ENCODE data around the gene APAF1.

Gene APAF1

GRCh38 chr12:98724384-98725155, 79.5 kb downstream of the APAF1 start:
- Histone ChIP-seq H3K4me1 (ENCODE audit: control insufficient read depth in 2 of 2, insufficient read depth in 2 of 2, low read length in 2 of 2) (no peaks in the 10 kb centered on the region), H3K9ac (ENCODE audit: low read depth in 1 of 2, low read length in 2 of 2) (no peak overlapping the region), H3K4me3 (ENCODE audit: low read length in 2 of 2) (no peak overlapping the region), H3K36me3 (ENCODE audit: control insufficient read depth in 2 of 2, insufficient read depth in 2 of 2, low read length in 2 of 2) (peaks cover 46% of the 10 kb centered on the region in 2 donors), H3K27ac (ENCODE audit: low read depth in 2 of 2, low read length in 2 of 2) (no peak overlapping the region), H3K27me3 (ENCODE audit: control insufficient read depth in 2 of 2, insufficient read depth in 2 of 2, low read length in 2 of 2) (no peaks in the 10 kb centered on the region), H3K9me3 (ENCODE audit: control insufficient read depth in 2 of 2, low read length in 2 of 2) (no peaks in the 10 kb centered on the region)

- Histone ChIP-seq H3K4me1 (ENCODE audit: control insufficient read depth in 2 of 2, insufficient read depth in 2 of 2, low read length in 2 of 2) (no peaks in the 10 kb centered on the region), H3K27me3 (ENCODE audit: control insufficient read depth in 2 of 2, insufficient read depth in 2 of 2, low read length in 2 of 2) (no peaks in the 10 kb centered on the region), H3K9me3 (ENCODE audit: control insufficient read depth in 2 of 2, low read length in 2 of 2) (no peaks in the 10 kb centered on the region), H3K36me3 (ENCODE audit: control insufficient read depth in 2 of 2, insufficient read depth in 2 of 2, low read length in 2 of 2) (peaks cover 52% of the 10 kb centered on the region in 2 donors), H3K4me3 (ENCODE audit: low read length in 2 of 2) (no peak overlapping the region), H3K9ac (ENCODE audit: low read depth in 1 of 2, low read length in 2 of 2) (no peak overlapping the region), H3K27ac (ENCODE audit: low read depth in 2 of 2, low read length in 2 of 2) (no peak overlapping the region)
Observed at GRCh38 chr12:98725476-98726247, 80.6 kb downstream of the APAF1 start.

DNA sequence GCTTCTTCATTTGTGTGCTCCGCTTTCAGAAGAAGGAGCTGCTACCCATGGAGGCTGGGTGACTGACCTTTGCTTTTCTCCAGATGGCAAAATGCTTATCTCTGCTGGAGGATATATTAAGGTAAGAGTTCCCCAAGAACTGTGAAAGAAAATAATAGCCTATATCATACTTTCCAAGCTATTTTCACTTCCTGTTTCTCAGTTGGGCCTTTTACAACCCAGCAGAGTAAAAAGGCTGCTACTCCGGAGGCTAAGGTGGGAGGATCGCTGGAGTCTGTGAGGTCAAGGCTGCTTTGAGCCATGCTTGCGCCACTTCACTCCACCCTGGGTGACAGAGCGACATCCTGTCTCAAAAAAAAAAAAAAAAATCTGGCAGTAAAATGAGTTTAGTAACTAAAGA, 82.1 kb downstream of the APAF1 start:
- Histone ChIP-seq H3K9ac (ENCODE audit: low read depth in 1 of 2, low read length in 2 of 2) (no peak overlapping the region), H3K4me3 (ENCODE audit: low read length in 2 of 2) (no peak overlapping the region), H3K36me3 (ENCODE audit: control insufficient read depth in 2 of 2, insufficient read depth in 2 of 2, low read length in 2 of 2) (peaks cover 52 to 59% of the 10 kb centered on the region in 2 donors), H3K27me3 (ENCODE audit: control insufficient read depth in 2 of 2, insufficient read depth in 2 of 2, low read length in 2 of 2) (no peaks in the 10 kb centered on the region), H3K9me3 (ENCODE audit: control insufficient read depth in 2 of 2, low read length in 2 of 2) (no peaks in the 10 kb centered on the region), H3K27ac (ENCODE audit: low read depth in 2 of 2, low read length in 2 of 2) (no peak overlapping the region), H3K4me1 (ENCODE audit: control insufficient read depth in 2 of 2, insufficient read depth in 2 of 2, low read length in 2 of 2) (no peaks in the 10 kb centered on the region)

GRCh38 chr12:98730412-98730811, 85.3 kb downstream of the APAF1 start:
- peaks cover 51 to 52% of the 10 kb centered on the region in 2 donors for H3K36me3 ChIP-seq (ENCODE audit: control insufficient read depth in 2 of 2, insufficient read depth in 2 of 2, low read length in 2 of 2)
- H3K9me3 ChIP-seq (ENCODE audit: control insufficient read depth in 2 of 2, low read length in 2 of 2): no peaks in the 10 kb centered on the region
- no peak overlapping the region for H3K9ac ChIP-seq (ENCODE audit: low read depth in 1 of 2, low read length in 2 of 2)
- no peak overlapping the region for H3K27ac ChIP-seq (ENCODE audit: low read depth in 2 of 2, low read length in 2 of 2)
- no peaks in the 10 kb centered on the region for H3K27me3 ChIP-seq (ENCODE audit: control insufficient read depth in 2 of 2, insufficient read depth in 2 of 2, low read length in 2 of 2)
- no peak overlapping the region for H3K4me3 ChIP-seq (ENCODE audit: low read length in 2 of 2)
- no peaks in the 10 kb centered on the region for H3K4me1 ChIP-seq (ENCODE audit: control insufficient read depth in 2 of 2, insufficient read depth in 2 of 2, low read length in 2 of 2)

DNA sequence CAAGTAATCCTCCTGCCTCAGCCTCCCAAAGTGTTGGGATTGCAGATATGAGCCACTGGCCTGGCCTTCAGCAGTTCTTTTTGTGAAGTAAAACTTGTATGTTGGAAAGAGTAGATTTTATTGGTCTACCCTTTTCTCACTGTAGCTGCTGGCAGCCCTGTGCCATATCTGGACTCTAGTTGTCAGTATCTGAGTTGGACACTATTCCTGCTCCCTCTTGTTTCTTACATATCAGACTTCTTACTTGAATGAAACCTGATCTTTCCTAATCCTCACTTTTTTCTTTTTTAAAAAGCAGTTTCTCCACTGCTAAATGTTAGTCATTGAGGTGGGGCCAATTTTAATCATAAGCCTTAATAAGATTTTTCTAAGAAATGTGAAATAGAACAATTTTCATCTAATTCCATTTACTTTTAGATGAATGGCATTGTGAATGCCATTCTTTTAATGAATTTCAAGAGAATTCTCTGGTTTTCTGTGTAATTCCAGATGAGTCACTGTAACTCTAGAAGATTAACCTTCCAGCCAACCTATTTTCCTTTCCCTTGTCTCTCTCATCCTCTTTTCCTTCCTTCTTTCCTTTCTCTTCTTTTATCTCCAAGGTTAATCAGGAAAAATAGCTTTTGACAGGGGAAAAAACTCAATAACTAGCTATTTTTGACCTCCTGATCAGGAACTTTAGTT, 88.7 kb downstream of the APAF1 start:
- Histone ChIP-seq H3K36me3 (ENCODE audit: control insufficient read depth in 2 of 2, insufficient read depth in 2 of 2, low read length in 2 of 2) (peaks cover 32 to 36% of the 10 kb centered on the region in 2 donors), H3K4me3 (ENCODE audit: low read length in 2 of 2) (no peak overlapping the region), H3K9me3 (ENCODE audit: control insufficient read depth in 2 of 2, low read length in 2 of 2) (no peaks in the 10 kb centered on the region), H3K27me3 (ENCODE audit: control insufficient read depth in 2 of 2, insufficient read depth in 2 of 2, low read length in 2 of 2) (no peaks in the 10 kb centered on the region), H3K4me1 (ENCODE audit: control insufficient read depth in 2 of 2, insufficient read depth in 2 of 2, low read length in 2 of 2) (no peaks in the 10 kb centered on the region), H3K9ac (ENCODE audit: low read depth in 1 of 2, low read length in 2 of 2) (no peak overlapping the region), H3K27ac (ENCODE audit: low read depth in 2 of 2, low read length in 2 of 2) (no peak overlapping the region)

- peaks cover 20 to 22% of the 10 kb centered on the region in 2 donors for H3K36me3 ChIP-seq (ENCODE audit: control insufficient read depth in 2 of 2, insufficient read depth in 2 of 2, low read length in 2 of 2)
- H3K9ac ChIP-seq (ENCODE audit: low read depth in 1 of 2, low read length in 2 of 2): no peak overlapping the region
- H3K9me3 ChIP-seq (ENCODE audit: control insufficient read depth in 2 of 2, low read length in 2 of 2): no peaks in the 10 kb centered on the region
- H3K4me3 ChIP-seq (ENCODE audit: low read length in 2 of 2): no peak overlapping the region
- no peak overlapping the region for H3K27ac ChIP-seq (ENCODE audit: low read depth in 2 of 2, low read length in 2 of 2)
- no peaks in the 10 kb centered on the region for H3K4me1 ChIP-seq (ENCODE audit: control insufficient read depth in 2 of 2, insufficient read depth in 2 of 2, low read length in 2 of 2)
- no peaks in the 10 kb centered on the region for H3K27me3 ChIP-seq (ENCODE audit: control insufficient read depth in 2 of 2, insufficient read depth in 2 of 2, low read length in 2 of 2)
Observed at GRCh38 chr12:98735821-98736220, 90.7 kb downstream of the APAF1 start.

DNA sequence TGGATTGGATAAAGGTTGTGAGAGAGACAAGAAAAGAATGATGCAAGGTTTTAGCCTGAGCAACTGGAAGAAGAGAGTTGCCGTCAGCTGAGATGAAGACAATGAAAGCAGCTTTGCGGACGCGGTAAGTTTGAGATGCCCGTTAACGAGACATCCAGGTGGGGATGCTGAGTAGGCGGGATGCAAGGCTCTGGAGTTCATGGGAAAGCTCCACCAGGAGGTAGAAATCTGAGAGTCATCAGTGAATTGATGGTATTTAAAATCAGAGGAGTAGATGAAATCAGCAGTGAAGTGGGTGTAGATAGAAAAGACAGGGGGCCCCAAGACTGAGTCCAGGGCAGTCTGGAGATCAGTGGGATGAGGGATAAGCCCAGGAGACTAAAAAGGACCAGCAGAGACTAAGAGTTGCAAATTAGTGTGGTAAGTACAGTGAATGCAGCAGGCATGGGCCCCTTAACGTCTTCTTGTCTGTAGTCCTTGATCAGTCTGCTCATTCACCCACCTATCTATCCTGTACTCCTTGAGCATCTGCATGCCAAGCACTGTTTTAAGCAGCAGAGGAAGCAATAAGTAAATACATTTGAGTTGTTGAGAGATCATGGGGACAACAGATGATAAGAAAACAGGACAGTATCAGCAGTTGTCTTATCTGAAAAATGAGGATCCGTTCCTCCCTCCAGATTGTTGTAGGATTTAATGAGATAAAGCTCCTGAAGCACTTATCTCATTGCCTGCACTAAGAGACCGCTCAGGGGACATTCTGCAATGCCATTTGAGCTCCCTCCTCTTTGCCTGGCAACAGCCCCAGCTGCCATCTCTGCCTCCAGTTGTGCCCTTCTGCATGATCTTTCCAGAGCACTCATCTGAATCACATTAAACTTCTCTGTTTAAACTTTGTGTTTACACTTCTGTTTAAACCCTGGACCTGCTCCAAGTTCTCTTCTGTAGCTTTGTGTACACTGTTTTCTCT, 91.5 kb downstream of the APAF1 start:
- no peaks in the 10 kb centered on the region for H3K27me3 ChIP-seq (ENCODE audit: control insufficient read depth in 2 of 2, insufficient read depth in 2 of 2, low read length in 2 of 2)
- H3K36me3 ChIP-seq (ENCODE audit: control insufficient read depth in 2 of 2, insufficient read depth in 2 of 2, low read length in 2 of 2): peaks cover 16 to 19% of the 10 kb centered on the region in 2 donors
- no peak overlapping the region for H3K27ac ChIP-seq (ENCODE audit: low read depth in 2 of 2, low read length in 2 of 2)
- no peaks in the 10 kb centered on the region for H3K4me1 ChIP-seq (ENCODE audit: control insufficient read depth in 2 of 2, insufficient read depth in 2 of 2, low read length in 2 of 2)
- no peaks in the 10 kb centered on the region for H3K9me3 ChIP-seq (ENCODE audit: control insufficient read depth in 2 of 2, low read length in 2 of 2)
- no peak overlapping the region for H3K9ac ChIP-seq (ENCODE audit: low read depth in 1 of 2, low read length in 2 of 2)
- H3K4me3 ChIP-seq (ENCODE audit: low read length in 2 of 2): no peak overlapping the region

- Histone ChIP-seq H3K9ac (ENCODE audit: low read depth in 1 of 2, low read length in 2 of 2) (no peak overlapping the region), H3K36me3 (ENCODE audit: control insufficient read depth in 2 of 2, insufficient read depth in 2 of 2, low read length in 2 of 2) (peaks cover 11 to 14% of the 10 kb centered on the region in 2 donors), H3K27ac (ENCODE audit: low read depth in 2 of 2, low read length in 2 of 2) (no peak overlapping the region)
Observed at GRCh38 chr12:98737322-98737712, 92.2 kb downstream of the APAF1 start.

GRCh38 chr12:98738002-98738401, 92.9 kb downstream of the APAF1 start:
- Histone ChIP-seq H3K27ac (ENCODE audit: low read depth in 2 of 2, low read length in 2 of 2) (no peak overlapping the region), H3K27me3 (ENCODE audit: control insufficient read depth in 2 of 2, insufficient read depth in 2 of 2, low read length in 2 of 2) (peaks cover 0 to 2% of the 10 kb centered on the region in 2 donors), H3K9me3 (ENCODE audit: control insufficient read depth in 2 of 2, low read length in 2 of 2) (no peaks in the 10 kb centered on the region), H3K36me3 (ENCODE audit: control insufficient read depth in 2 of 2, insufficient read depth in 2 of 2, low read length in 2 of 2) (peaks cover 8 to 13% of the 10 kb centered on the region in 2 donors), H3K4me1 (ENCODE audit: control insufficient read depth in 2 of 2, insufficient read depth in 2 of 2, low read length in 2 of 2) (no peaks in the 10 kb centered on the region), H3K9ac (ENCODE audit: low read depth in 1 of 2, low read length in 2 of 2) (no peak overlapping the region), H3K4me3 (ENCODE audit: low read length in 2 of 2) (no peak overlapping the region)

More at GRCh38 chr12:98737322-98737712, 92.2 kb downstream of the APAF1 start:
- Histone ChIP-seq H3K27me3 (ENCODE audit: control insufficient read depth in 2 of 2, insufficient read depth in 2 of 2, low read length in 2 of 2) (peaks cover 0 to under 1% of the 10 kb centered on the region in 2 donors), H3K4me3 (ENCODE audit: low read length in 2 of 2) (no peak overlapping the region), H3K9me3 (ENCODE audit: control insufficient read depth in 2 of 2, low read length in 2 of 2) (no peaks in the 10 kb centered on the region), H3K4me1 (ENCODE audit: control insufficient read depth in 2 of 2, insufficient read depth in 2 of 2, low read length in 2 of 2) (no peaks in the 10 kb centered on the region)

Data from mucosa of rectum (tissue), 2 donors.